ENCODE data around the gene ARHGAP23. TPM values are rescaled to one million over a fixed set of nuclear protein-coding genes. Genes with fewer than 3 reads are reported as not detected.

ARHGAP23 gene
- total and polyA plus RNA-seq, 2 donors (not counting 3 experiments of a cell fraction or from before 2014, with no cell fraction given), result 25.4 to 190 TPM

DNA sequence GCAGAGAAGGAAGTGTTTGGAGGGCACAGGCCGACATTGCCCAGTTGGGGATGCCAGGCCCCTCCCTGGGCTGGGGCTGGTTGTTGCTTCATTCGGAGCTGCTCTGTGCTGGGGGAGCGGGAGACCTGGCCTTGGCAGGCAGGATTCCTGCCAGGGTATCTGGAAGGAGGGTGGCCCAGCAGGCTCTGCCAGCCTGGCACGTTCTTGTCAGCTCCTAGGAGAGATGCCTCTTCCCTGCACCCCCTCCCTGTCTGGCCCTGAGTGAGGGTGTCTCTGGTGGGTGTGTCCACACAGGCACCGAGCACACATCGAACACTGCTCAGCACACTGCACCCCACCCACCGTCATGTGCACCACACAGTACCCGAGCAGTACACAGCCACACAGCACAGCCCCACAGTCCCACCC is 35.2 kb downstream of the ARHGAP23 start:
- CTCF ChIA-PET, result no interaction called here
- Histone ChIP-seq H3K9ac (replicated peaks; ENCODE audit: extremely low read depth, insufficient read depth, low read length) (no peak overlapping the region), H3K4me2 (ENCODE audit: insufficient read depth, low read length) (no peak overlapping the region), H3K79me2 (ENCODE audit: control insufficient read depth, insufficient read depth, low read length) (peaks cover 78% of the 10 kb centered on the region), H3K9me1 (replicated peaks; ENCODE audit: control insufficient read depth, extremely low read depth, insufficient read depth, low read length) (no peaks in the 10 kb centered on the region), H3K4me1 (ENCODE audit: control insufficient read depth, extremely low read depth, insufficient read depth, low read length) (peaks cover 18% of the 10 kb centered on the region), H3K9me3 (replicated peaks; ENCODE audit: control insufficient read depth, insufficient read depth, low read length) (no peaks in the 10 kb centered on the region), H3K27ac (ENCODE audit: insufficient read depth, low read depth, low read length) (peak overlapping the region; percentile 65), H3K36me3 (ENCODE audit: control insufficient read depth in 2 of 2, extremely low read depth in 1 of 2, insufficient read depth in 2 of 2, low read length in 2 of 2) (peaks cover 39 to 63% of the 10 kb centered on the region in 2 experiments), H2AFZ (ENCODE audit: low read depth, low read length) (no peak overlapping the region), H4K20me1 (replicated peaks; ENCODE audit: control insufficient read depth, extremely low read depth, insufficient read depth, low read length) (no peaks in the 10 kb centered on the region), H3K4me3 (replicated peaks in 1 of 3; ENCODE audit: insufficient read depth in 1 of 3, low read depth in 1 of 3, low read length in 3 of 3) (no peak overlapping the region), H3K27me3 (ENCODE audit: control insufficient read depth in 2 of 2, insufficient read depth in 2 of 2, low read length in 2 of 2) (no peaks in the 10 kb centered on the region)
- dilution Hi-C loops (cut with MboI; ENCODE audit: extremely low pct_ligation_motif_present, low sequenced_read_pairs) (no loop called here), intact Hi-C loops (cut with micrococcal nuclease) (no loop called here)
- BruUV-seq (replicated peaks), result no TSS peak
- TF ChIP-seq, protein P1, sequence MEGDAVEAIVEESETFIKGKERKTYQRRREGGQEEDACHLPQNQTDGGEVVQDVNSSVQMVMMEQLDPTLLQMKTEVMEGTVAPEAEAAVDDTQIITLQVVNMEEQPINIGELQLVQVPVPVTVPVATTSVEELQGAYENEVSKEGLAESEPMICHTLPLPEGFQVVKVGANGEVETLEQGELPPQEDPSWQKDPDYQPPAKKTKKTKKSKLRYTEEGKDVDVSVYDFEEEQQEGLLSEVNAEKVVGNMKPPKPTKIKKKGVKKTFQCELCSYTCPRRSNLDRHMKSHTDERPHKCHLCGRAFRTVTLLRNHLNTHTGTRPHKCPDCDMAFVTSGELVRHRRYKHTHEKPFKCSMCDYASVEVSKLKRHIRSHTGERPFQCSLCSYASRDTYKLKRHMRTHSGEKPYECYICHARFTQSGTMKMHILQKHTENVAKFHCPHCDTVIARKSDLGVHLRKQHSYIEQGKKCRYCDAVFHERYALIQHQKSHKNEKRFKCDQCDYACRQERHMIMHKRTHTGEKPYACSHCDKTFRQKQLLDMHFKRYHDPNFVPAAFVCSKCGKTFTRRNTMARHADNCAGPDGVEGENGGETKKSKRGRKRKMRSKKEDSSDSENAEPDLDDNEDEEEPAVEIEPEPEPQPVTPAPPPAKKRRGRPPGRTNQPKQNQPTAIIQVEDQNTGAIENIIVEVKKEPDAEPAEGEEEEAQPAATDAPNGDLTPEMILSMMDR (IDR thresholded peaks at IDR 0.05; ENCODE audit: extremely low read depth in 1 of 2, insufficient read depth in 1 of 2, low read depth in 1 of 2, low read length in 2 of 2), result no peak
- TF ChIP-seq, protein P2, sequence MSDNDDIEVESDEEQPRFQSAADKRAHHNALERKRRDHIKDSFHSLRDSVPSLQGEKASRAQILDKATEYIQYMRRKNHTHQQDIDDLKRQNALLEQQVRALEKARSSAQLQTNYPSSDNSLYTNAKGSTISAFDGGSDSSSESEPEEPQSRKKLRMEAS (IDR thresholded peaks at IDR 0.05; ENCODE audit: insufficient read depth, insufficient read length), result no peak
- FAIRE-seq (no peak), DNase-seq (ENCODE audit: low read depth, low spot score) (no peak)
- POLR2A ChIA-PET, result no interaction called here

DNA sequence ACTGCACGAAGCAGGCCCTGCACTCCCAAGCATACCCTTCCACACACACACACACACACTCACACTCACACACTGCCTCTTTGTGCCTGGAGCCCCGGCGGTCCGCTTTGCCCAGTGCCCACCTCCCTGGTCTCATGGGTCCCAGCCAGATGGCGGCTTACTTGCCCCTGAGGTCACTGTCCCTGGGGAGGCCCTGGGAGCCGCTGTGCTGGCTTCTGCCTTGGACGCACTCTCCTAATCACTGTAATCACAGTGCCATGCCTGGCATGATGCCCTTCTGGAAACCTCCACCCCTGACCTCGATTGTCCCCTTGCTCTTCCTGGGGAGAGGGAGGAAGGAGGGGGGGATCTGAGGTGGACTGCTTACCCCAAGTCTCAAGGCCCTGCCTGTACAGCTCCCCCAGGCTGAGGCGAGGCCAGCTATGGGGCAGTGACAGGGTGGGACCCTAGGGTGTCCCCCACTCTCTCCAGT is 36.0 kb downstream of the ARHGAP23 start:
- Histone ChIP-seq H3K79me2 (ENCODE audit: control insufficient read depth, insufficient read depth, low read length) (peaks cover 74% of the 10 kb centered on the region), H3K4me3 (replicated peaks in 1 of 3; ENCODE audit: insufficient read depth in 1 of 3, low read depth in 1 of 3, low read length in 3 of 3) (no peak overlapping the region), H3K4me2 (ENCODE audit: insufficient read depth, low read length) (peak overlapping the region; percentile 1), H3K9me1 (replicated peaks; ENCODE audit: control insufficient read depth, extremely low read depth, insufficient read depth, low read length) (no peaks in the 10 kb centered on the region), H3K9ac (replicated peaks; ENCODE audit: extremely low read depth, insufficient read depth, low read length) (peak overlapping the region; percentile 70), H2AFZ (ENCODE audit: low read depth, low read length) (no peak overlapping the region), H3K27ac (ENCODE audit: insufficient read depth, low read depth, low read length) (peak overlapping the region; percentile 65), H4K20me1 (replicated peaks; ENCODE audit: control insufficient read depth, extremely low read depth, insufficient read depth, low read length) (no peaks in the 10 kb centered on the region), H3K9me3 (replicated peaks; ENCODE audit: control insufficient read depth, insufficient read depth, low read length) (no peaks in the 10 kb centered on the region), H3K27me3 (ENCODE audit: control insufficient read depth in 2 of 2, insufficient read depth in 2 of 2, low read length in 2 of 2) (no peaks in the 10 kb centered on the region), H3K36me3 (ENCODE audit: control insufficient read depth in 2 of 2, extremely low read depth in 1 of 2, insufficient read depth in 2 of 2, low read length in 2 of 2) (peaks cover 36 to 61% of the 10 kb centered on the region in 2 experiments), H3K4me1 (ENCODE audit: control insufficient read depth, extremely low read depth, insufficient read depth, low read length) (peaks cover 18% of the 10 kb centered on the region)
- ChIA-PET CTCF (interaction anchor here (1.0 to 2.1 kb wide), 6 partner anchors 8 to 115 kb away, joined by 3 to 20 read pairs (median 6); no protein-coding TSS in a partner anchor), POLR2A (interaction anchor here (1.0 to 2.0 kb wide), 2 partner anchors 12 to 13 kb away, joined by 3 to 11 read pairs; no protein-coding TSS in a partner anchor)
- FAIRE-seq (no peak), DNase-seq (ENCODE audit: low read depth, low spot score) (peak; percentile 42)
- no peak for TF ChIP-seq MYC (IDR thresholded peaks at IDR 0.05; ENCODE audit: low read depth, low read length)
- TF ChIP-seq, protein P2 (IDR thresholded peaks at IDR 0.05; ENCODE audit: insufficient read depth, insufficient read length), result no peak
- no peak for TF ChIP-seq EZH2 (IDR thresholded peaks at IDR 0.05; ENCODE audit: borderline replicate concordance, low read depth, low read length, severe bottlenecking)
- no peak for TF ChIP-seq FOS (IDR thresholded peaks at IDR 0.05; ENCODE audit: borderline replicate concordance, insufficient read depth, low read length)
- TF ChIP-seq, protein P1 (IDR thresholded peaks at IDR 0.05; ENCODE audit: extremely low read depth in 1 of 2, insufficient read depth in 1 of 2, low read depth in 1 of 2, low read length in 2 of 2), result no peak
- no peak for TF ChIP-seq GATA2 (IDR thresholded peaks at IDR 0.05; ENCODE audit: insufficient read depth, insufficient read length, low read depth, low read length)
- no peak for TF ChIP-seq POLR2A (IDR thresholded peaks at IDR 0.05; ENCODE audit: low read depth, low read length)
- TF ChIP-seq POLR2AphosphoS5 (IDR thresholded peaks at IDR 0.05; ENCODE audit: insufficient read depth, low read depth, low read length), result no peak
- no peak for TF ChIP-seq JUN (IDR thresholded peaks at IDR 0.05; ENCODE audit: borderline replicate concordance, insufficient read depth, insufficient read length, low read depth)
- intact Hi-C loops (cut with micrococcal nuclease), result loop anchor here (1.0 kb wide), 1 partner anchor 12 kb away; no protein-coding TSS in a partner anchor
- dilution Hi-C loops (cut with MboI; ENCODE audit: extremely low pct_ligation_motif_present, low sequenced_read_pairs), result no loop called here
- BruUV-seq (replicated peaks), result no TSS peak
